Measurements from ENCODE around the gene NLGN3.

GRCh38 chrX:71107245-71107644 is 37.4 kb upstream of the NLGN3 start:
- TF ChIP-seq EZH2 (IDR thresholded peaks at IDR 0.05; ENCODE audit: low read depth, low read length, severe bottlenecking) (no peak), CTCF (IDR thresholded peaks at IDR 0.05; ENCODE audit: control extremely low read depth in 1 of 3, insufficient read depth in 1 of 3, low read depth in 1 of 3, low read length in 3 of 3) (no peak), BACH1 (IDR thresholded peaks at IDR 0.05; ENCODE audit: low read length) (no peak), CHD2 (IDR thresholded peaks at IDR 0.05; ENCODE audit: low read length) (no peak), SP1 (IDR thresholded peaks at IDR 0.05; ENCODE audit: low read depth, low read length) (no peak), JUND (IDR thresholded peaks at IDR 0.05; ENCODE audit: low read length) (no peak), POLR2A (IDR thresholded peaks at IDR 0.05; ENCODE audit: control extremely low read depth in 1 of 2, low read depth in 2 of 2, low read length in 2 of 2) (no peak)
